ENCODE results near the gene COL4A6. TPM values are rescaled to one million over a fixed set of nuclear protein-coding genes. Genes with fewer than 3 reads are reported as not detected.

COL4A6 gene
- total and polyA plus RNA-seq, 2 donors (not counting 3 experiments of a cell fraction or from before 2014, with no cell fraction given), result 0.49 to 0.62 TPM

- no peak overlapping the region for H3K27ac ChIP-seq (ENCODE audit: insufficient read depth, low read depth, low read length)
- no peaks in the 10 kb centered on the region for H3K4me1 ChIP-seq (ENCODE audit: control insufficient read depth, extremely low read depth, insufficient read depth, low read length)
- dilution Hi-C loops (cut with MboI; ENCODE audit: extremely low pct_ligation_motif_present, low sequenced_read_pairs), result no loop called here
- H3K79me2 ChIP-seq (ENCODE audit: control insufficient read depth, insufficient read depth, low read length), result no peaks in the 10 kb centered on the region
- no peak overlapping the region for H3K9ac ChIP-seq (replicated peaks; ENCODE audit: extremely low read depth, insufficient read depth, low read length)
- no peak overlapping the region for H2AFZ ChIP-seq (ENCODE audit: low read depth, low read length)
- POLR2A ChIA-PET, result no interaction called here
- BruUV-seq (replicated peaks), result no TSS peak
- no peaks in the 10 kb centered on the region for H3K9me1 ChIP-seq (replicated peaks; ENCODE audit: control insufficient read depth, extremely low read depth, insufficient read depth, low read length)
- H3K27me3 ChIP-seq (ENCODE audit: control insufficient read depth in 2 of 2, insufficient read depth in 2 of 2, low read length in 2 of 2), result no peaks in the 10 kb centered on the region
- no peak overlapping the region for H3K4me2 ChIP-seq (ENCODE audit: insufficient read depth, low read length)
- CTCF ChIA-PET, result no interaction called here
- no peak for TF ChIP-seq JUN (IDR thresholded peaks at IDR 0.05; ENCODE audit: borderline replicate concordance, insufficient read depth, insufficient read length, low read depth)
- no peak for TF ChIP-seq GATA2 (IDR thresholded peaks at IDR 0.05; ENCODE audit: insufficient read depth, insufficient read length, low read depth, low read length)
- no peak for TF ChIP-seq MAX (IDR thresholded peaks at IDR 0.05; ENCODE audit: insufficient read depth, insufficient read length)
- no peak for TF ChIP-seq CTCF (IDR thresholded peaks at IDR 0.05; ENCODE audit: extremely low read depth in 1 of 2, insufficient read depth in 1 of 2, low read depth in 1 of 2, low read length in 2 of 2)
- TF ChIP-seq EZH2 (IDR thresholded peaks at IDR 0.05; ENCODE audit: borderline replicate concordance, low read depth, low read length, severe bottlenecking), result no peak
- no peak for TF ChIP-seq MYC (IDR thresholded peaks at IDR 0.05; ENCODE audit: low read depth, low read length)
- no peak for TF ChIP-seq FOS (IDR thresholded peaks at IDR 0.05; ENCODE audit: borderline replicate concordance, insufficient read depth, low read length)
- no peak for TF ChIP-seq POLR2A (IDR thresholded peaks at IDR 0.05; ENCODE audit: low read depth, low read length)
- TF ChIP-seq POLR2AphosphoS5 (IDR thresholded peaks at IDR 0.05; ENCODE audit: insufficient read depth, low read depth, low read length), result no peak
- DNase-seq (ENCODE audit: low read depth, low spot score) (no peak), FAIRE-seq (peak; percentile 8)
- H3K4me3 ChIP-seq (replicated peaks in 1 of 3; ENCODE audit: insufficient read depth in 1 of 3, low read depth in 1 of 3, low read length in 3 of 3), result no peak overlapping the region
- no peaks in the 10 kb centered on the region for H3K36me3 ChIP-seq (ENCODE audit: control insufficient read depth in 2 of 2, extremely low read depth in 1 of 2, insufficient read depth in 2 of 2, low read length in 2 of 2)
- H3K9me3 ChIP-seq (replicated peaks; ENCODE audit: control insufficient read depth, insufficient read depth, low read length), result no peaks in the 10 kb centered on the region
- H4K20me1 ChIP-seq (replicated peaks; ENCODE audit: control insufficient read depth, extremely low read depth, insufficient read depth, low read length), result no peaks in the 10 kb centered on the region
- intact Hi-C loops (cut with micrococcal nuclease), result no loop called here
Measured at GRCh38 chrX:108271397-108271787, 166.8 kb downstream of the COL4A6 start.

Data from endothelial cell of umbilical vein (primary cell).